Testis (tissue), 3 donors: ENCODE measurements around the gene MYOZ1. TPM values are rescaled to one million over a fixed set of nuclear protein-coding genes. Genes with fewer than 3 reads are reported as not detected.

Experiments used
- DNase-seq: peaks from one replicate; pipeline ENCODE4 v3.0.0-alpha.2; 2019
- H3K27ac ChIP-seq, 2 donors: fragments of 200-600 bp; sonication (generic); one replicate each; pipeline ENCODE4 v1.5.1; 2019
- H3K27me3 ChIP-seq: fragments of 200-600 bp; sonication (generic); one replicate; pipeline ENCODE4 v1.5.1; 2019
- H3K36me3 ChIP-seq: fragments of 200-600 bp; sonication (generic); one replicate; pipeline ENCODE4 v1.5.1; 2017; ENCODE audit warnings: low read depth; ENCODE audit errors: missing control alignments
- H3K4me1 ChIP-seq: fragments of 200-600 bp; sonication (generic); one replicate; pipeline ENCODE4 v1.5.1; 2019
- H3K4me3 ChIP-seq, 2 donors: fragments of 200-600 bp; sonication (generic); one replicate each; pipeline ENCODE4 v1.5.1; 2017 to 2019
- H3K9me3 ChIP-seq: fragments of 200-600 bp; sonication (generic); one replicate; pipeline ENCODE4 v1.5.1; 2017
- POLR2A ChIP-seq: fragments of 450-650 bp; IDR thresholded peaks from one replicate; pipeline ENCODE4 v1.6.1; 2017; ENCODE audit warnings: antibody characterized with exemption, mild to moderate bottlenecking, moderate library complexity
- WGBS, 2 donors: methylation state at CpG; one replicate each; pipeline ENCODE4 v1.1.5; 2018; 5-methylcytosine and 5-hydroxymethylcytosine counted together
- intact Hi-C: fragments of 100-400 bp; cut with DNase I; formaldehyde crosslinking; loops from one replicate; pipeline ENCODE4 v1.15.1; 2023; ENCODE audit warnings: low total_unique reads
- polyA plus RNA-seq: library from polyadenylated mRNA; stranded (reverse); fragments of 350-450 nt; fragmentation: Illumina TruSeq; extraction: RNeasy Lipid Tissue Mini Kit (QIAGEN cat#74804); gene quantifications from one replicate; pipeline ENCODE4 v1.2.3, GENCODE V29; 2014; ENCODE audit warnings: low read depth, low replicate concordance; ENCODE audit not compliant: insufficient read depth
- total RNA-seq, 2 donors: library from RNA; depleted of rRNA; stranded (reverse); fragments of >200 nt; gene quantifications; one replicate each; pipeline ENCODE4 v1.2.3, GENCODE V29; 2016
- TF ChIP-seq, protein P1 (sequence below), 3 experiments: fragments of 450-650 bp in 2 of 3; fragments of 200-600 bp in 1 of 3; sonication (generic) in 1 of 3; IDR thresholded peaks; one replicate each; pipeline ENCODE4 v1.5.1; 2016 to 2019; ENCODE audit warnings: antibody characterized with exemption in 3 of 3, mild to moderate bottlenecking in 2 of 3, moderate library complexity in 1 of 3

MYOZ1 gene
- total and polyA plus RNA-seq, 3 donors from 2014 or later, result 2.4 to 10.5 (median 3.2) TPM

DNA sequence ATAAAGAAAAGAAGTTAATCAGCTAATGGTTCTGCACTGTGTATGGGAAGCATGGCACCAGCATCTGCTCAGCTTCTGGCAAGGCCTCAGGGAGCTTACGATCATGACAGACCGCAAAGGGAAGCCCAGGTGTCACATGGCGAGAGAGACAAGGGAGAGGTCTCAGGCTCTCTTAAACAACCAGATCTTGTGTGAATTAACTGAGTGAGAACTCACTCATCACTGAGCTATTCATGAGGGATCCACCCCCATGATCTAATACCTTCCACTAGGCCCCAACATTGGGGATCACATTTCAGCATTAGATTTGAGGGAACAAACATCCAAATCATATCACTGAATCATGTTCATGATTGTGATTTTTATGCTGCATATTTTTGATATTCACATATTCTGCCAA is 55.9 kb downstream of the MYOZ1 start:
- DNase-seq, result no peak
- 97 to 100% methylated on average over 3 of the region's 3 CpGs for WGBS, 2 donors
- H3K27me3 ChIP-seq, result no peaks in the 10 kb centered on the region
- no peak for TF ChIP-seq POLR2A
- TF ChIP-seq, protein P1, sequence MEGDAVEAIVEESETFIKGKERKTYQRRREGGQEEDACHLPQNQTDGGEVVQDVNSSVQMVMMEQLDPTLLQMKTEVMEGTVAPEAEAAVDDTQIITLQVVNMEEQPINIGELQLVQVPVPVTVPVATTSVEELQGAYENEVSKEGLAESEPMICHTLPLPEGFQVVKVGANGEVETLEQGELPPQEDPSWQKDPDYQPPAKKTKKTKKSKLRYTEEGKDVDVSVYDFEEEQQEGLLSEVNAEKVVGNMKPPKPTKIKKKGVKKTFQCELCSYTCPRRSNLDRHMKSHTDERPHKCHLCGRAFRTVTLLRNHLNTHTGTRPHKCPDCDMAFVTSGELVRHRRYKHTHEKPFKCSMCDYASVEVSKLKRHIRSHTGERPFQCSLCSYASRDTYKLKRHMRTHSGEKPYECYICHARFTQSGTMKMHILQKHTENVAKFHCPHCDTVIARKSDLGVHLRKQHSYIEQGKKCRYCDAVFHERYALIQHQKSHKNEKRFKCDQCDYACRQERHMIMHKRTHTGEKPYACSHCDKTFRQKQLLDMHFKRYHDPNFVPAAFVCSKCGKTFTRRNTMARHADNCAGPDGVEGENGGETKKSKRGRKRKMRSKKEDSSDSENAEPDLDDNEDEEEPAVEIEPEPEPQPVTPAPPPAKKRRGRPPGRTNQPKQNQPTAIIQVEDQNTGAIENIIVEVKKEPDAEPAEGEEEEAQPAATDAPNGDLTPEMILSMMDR (IDR thresholded peaks at IDR 0.05), result no peak
- intact Hi-C loops, result no loop called here
- H3K27ac ChIP-seq, result no peak overlapping the region
- H3K4me3 ChIP-seq, result no peak overlapping the region
- H3K36me3 ChIP-seq, result no peaks in the 10 kb centered on the region
- no peaks in the 10 kb centered on the region for H3K9me3 ChIP-seq
- H3K4me1 ChIP-seq, result peaks cover 14% of the 10 kb centered on the region

DNA sequence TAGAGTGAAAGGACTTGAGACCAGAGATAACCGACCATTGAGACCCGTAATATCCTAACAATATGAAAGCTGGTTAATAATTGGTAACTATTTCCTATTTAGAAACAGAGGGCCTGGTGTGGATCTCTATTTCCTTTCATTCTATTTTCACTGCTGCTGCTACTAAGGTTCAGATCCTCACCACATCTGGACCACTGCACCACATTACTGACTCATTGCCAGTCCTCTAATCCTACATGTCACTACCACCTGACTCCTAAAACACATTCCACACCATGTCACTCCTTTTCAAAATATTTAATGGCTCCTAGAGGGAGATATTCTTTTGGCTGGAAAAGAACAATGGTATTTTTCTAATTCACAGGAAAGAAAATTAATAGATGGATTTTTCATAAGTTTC is 56.5 kb downstream of the MYOZ1 start:
- intact Hi-C loops, result no loop called here
- no peak for TF ChIP-seq POLR2A
- Histone ChIP-seq H3K27me3 (no peaks in the 10 kb centered on the region), H3K4me3 (no peak overlapping the region), H3K4me1 (peaks cover 14% of the 10 kb centered on the region), H3K36me3 (no peaks in the 10 kb centered on the region), H3K27ac (no peak overlapping the region), H3K9me3 (no peaks in the 10 kb centered on the region)
- DNase-seq, result no peak
- WGBS, 2 donors, result 95 to 98% methylated on average over 2 of the region's 2 CpGs

- Histone ChIP-seq H3K36me3 (no peaks in the 10 kb centered on the region), H3K27ac (no peak overlapping the region)
- intact Hi-C loops, result no loop called here
Measured at GRCh38 chr10:73581918-73582317, 59.4 kb downstream of the MYOZ1 start.

More at GRCh38 chr10:73581918-73582317, 59.4 kb downstream of the MYOZ1 start:
- no peak overlapping the region for H3K4me3 ChIP-seq
- no peak for DNase-seq
- 91 to 97% methylated on average over 2 of the region's 2 CpGs for WGBS, 2 donors
- peaks cover 18% of the 10 kb centered on the region for H3K4me1 ChIP-seq
- no peaks in the 10 kb centered on the region for H3K9me3 ChIP-seq
- H3K27me3 ChIP-seq, result no peaks in the 10 kb centered on the region
- TF ChIP-seq, protein P1 (IDR thresholded peaks at IDR 0.05), result no peak
- TF ChIP-seq POLR2A, result no peak

Other genes starting within 250 kb of the MYOZ1 start
- 10 to 100 TPM; 43.9 to 64.5 TPM for gene ANXA7, start 227.4 kb downstream of the MYOZ1 start, total RNA-seq
- gene ANXA7, start 227.4 kb downstream of the MYOZ1 start, polyA plus RNA-seq, result 76.3 TPM
- gene MSS51, start 207.9 kb downstream of the MYOZ1 start, total RNA-seq, result 1 to 10 TPM; 3.5 to 6.0 TPM
- gene MSS51, start 207.9 kb downstream of the MYOZ1 start, polyA plus RNA-seq, result 1.9 TPM
- gene PPP3CB, start 145.4 kb downstream of the MYOZ1 start, total RNA-seq, result 10 to 100 TPM; 51.0 to 52.9 TPM
- 56.8 TPM for gene PPP3CB, start 145.4 kb downstream of the MYOZ1 start, polyA plus RNA-seq
- 10 to 100 TPM; 61.3 to 77.9 TPM for gene USP54, start 50.1 kb downstream of the MYOZ1 start, total RNA-seq
- 40.7 TPM for gene USP54, start 50.1 kb downstream of the MYOZ1 start, polyA plus RNA-seq
- gene SYNPO2L, start 14.6 kb upstream of the MYOZ1 start, total RNA-seq, result under 1 TPM; 0.31 TPM
- gene SYNPO2L, start 14.6 kb upstream of the MYOZ1 start, polyA plus RNA-seq, result 2.3 TPM
- 10 to 100 TPM; 20.3 to 25.5 TPM for gene AGAP5, start 56.6 kb upstream of the MYOZ1 start, total RNA-seq
- 19.8 TPM for gene AGAP5, start 56.6 kb upstream of the MYOZ1 start, polyA plus RNA-seq
- gene SEC24C, start 102.9 kb upstream of the MYOZ1 start, total RNA-seq, result 10 to 100 TPM; 77.8 to 82.0 TPM
- gene SEC24C, start 102.9 kb upstream of the MYOZ1 start, polyA plus RNA-seq, result 92.4 TPM
- 10 to 100 TPM; 27.9 to 31.3 TPM for gene CHCHD1, start 140.6 kb upstream of the MYOZ1 start, total RNA-seq
- 37.4 TPM for gene CHCHD1, start 140.6 kb upstream of the MYOZ1 start, polyA plus RNA-seq
- gene ZSWIM8, start 144.1 kb upstream of the MYOZ1 start, total RNA-seq, result 100 to 1,000 TPM; 192 to 289 TPM
- gene ZSWIM8, start 144.1 kb upstream of the MYOZ1 start, polyA plus RNA-seq, result 204 TPM
- gene NDST2, start 170.1 kb upstream of the MYOZ1 start, total RNA-seq, result 10 to 100 TPM; 46.7 to 60.9 TPM
- gene NDST2, start 170.1 kb upstream of the MYOZ1 start, polyA plus RNA-seq, result 37.2 TPM
- 10 to 100 TPM; 25.4 to 29.7 TPM for gene CAMK2G, start 233.1 kb upstream of the MYOZ1 start, total RNA-seq
- 16.5 TPM for gene CAMK2G, start 233.1 kb upstream of the MYOZ1 start, polyA plus RNA-seq